Stimulated activated CD8-positive, alpha-beta memory T cell treated with anti-CD3 and anti-CD28 coated beads, Interleukin-15, amount 100 ng/mL, for 1 hour (primary cell): ENCODE data around the gene RBM17.
"Not testable (repeated sequence)": the region's sequence is repeated elsewhere in the genome, so short reads cannot be mapped to it uniquely, and the experiment has no call there.

Experiments used
- DNase-seq: peaks from one replicate; pipeline ENCODE4 v3.0.0-alpha.2; 2020; ENCODE audit warnings: low read depth

The RBM17 gene

GRCh38 chr10:6056411-6057135 is 32.3 kb upstream of the RBM17 start:
- DNase-seq, result no peak

- no peak for DNase-seq
Measured at GRCh38 chr10:6058682-6059475, 30.0 kb upstream of the RBM17 start.

- no peak for DNase-seq
Measured at GRCh38 chr10:6059506-6059905, 29.3 kb upstream of the RBM17 start.

GRCh38 chr10:6061056-6061455 is 27.8 kb upstream of the RBM17 start:
- no peak for DNase-seq

- no peak for DNase-seq
Measured at GRCh38 chr10:6062101-6062771, 26.6 kb upstream of the RBM17 start, which contains the start of gene IL2RA. Gene IL2RA, minus strand, starts transcription at chr10:6062367. Its CDS starts 216 bp downstream, at chr10:6062151.

GRCh38 chr10:6064119-6064518 is 24.7 kb upstream of the RBM17 start:
- no peak for DNase-seq

GRCh38 chr10:6064726-6065125 is 24.1 kb upstream of the RBM17 start:
- DNase-seq, result not testable (repeated sequence)

- no peak for DNase-seq
Measured at GRCh38 chr10:6065406-6065805, 23.4 kb upstream of the RBM17 start.

- no peak for DNase-seq
Measured at GRCh38 chr10:6065835-6066234, 23.0 kb upstream of the RBM17 start.

GRCh38 chr10:6067457-6067856 is 21.4 kb upstream of the RBM17 start:
- no peak for DNase-seq

GRCh38 chr10:6068006-6068405 is 20.8 kb upstream of the RBM17 start:
- DNase-seq, result no peak

- no peak for DNase-seq
Measured at GRCh38 chr10:6068422-6068821, 20.4 kb upstream of the RBM17 start.

GRCh38 chr10:6069081-6069931 is 19.5 kb upstream of the RBM17 start:
- no peak for DNase-seq

- DNase-seq, result no peak
Measured at GRCh38 chr10:6070660-6071059, 18.2 kb upstream of the RBM17 start.

- DNase-seq, result no peak
Measured at GRCh38 chr10:6071181-6072175, 17.4 kb upstream of the RBM17 start.

- no peak for DNase-seq
Measured at GRCh38 chr10:6072215-6072934, 16.5 kb upstream of the RBM17 start.

- DNase-seq, result no peak
Measured at GRCh38 chr10:6074489-6075301, 14.1 kb upstream of the RBM17 start.

- DNase-seq, result no peak
Measured at GRCh38 chr10:6077071-6077675, 11.7 kb upstream of the RBM17 start.

GRCh38 chr10:6079044-6079443 is 9.8 kb upstream of the RBM17 start:
- no peak for DNase-seq
